ENCODE measurements around the gene NEK8. TPM values are rescaled to one million over a fixed set of nuclear protein-coding genes. Genes with fewer than 3 reads are reported as not detected.

The NEK8 gene
- total RNA-seq, 4 donors from 2014 or later, result 2.1 to 9.5 (median 4.4) TPM

- DNase-seq (ENCODE audit: low spot score in 2 of 2), result no peak
- 97 to 98% methylated on average over 4 of the region's 4 CpGs for WGBS, 2 donors
- no peak overlapping the region for H3K4me3 ChIP-seq (ENCODE audit: low read depth, poor library complexity, severe bottlenecking)
- intact Hi-C loops (cut with DNase I; ENCODE audit: low total_unique reads), result no loop called here
- TF ChIP-seq CTCF (IDR thresholded peaks at IDR 0.05) (no peak), POLR2A (IDR thresholded peaks at IDR 0.05) (no peak)
Observed at GRCh38 chr17:28688481-28688880, 40.1 kb upstream of the NEK8 start.

GRCh38 chr17:28689011-28689410 is 39.6 kb upstream of the NEK8 start:
- intact Hi-C loops (cut with DNase I; ENCODE audit: low total_unique reads), result no loop called here
- 96 to 98% methylated on average over 3 of the region's 3 CpGs for WGBS, 2 donors
- DNase-seq (ENCODE audit: low spot score in 2 of 2), result no peak

GRCh38 chr17:28693869-28694268 is 34.7 kb upstream of the NEK8 start:
- 53 to 93% methylated on average over 1 of the region's 1 CpG for whole genome bisulfite sequencing, 2 donors
- TF ChIP-seq CTCF (IDR thresholded peaks at IDR 0.05) (no peak), POLR2A (IDR thresholded peaks at IDR 0.05) (no peak)
- intact Hi-C loops (cut with DNase I; ENCODE audit: low total_unique reads), result no loop called here
- DNase-seq (ENCODE audit: low spot score in 2 of 2), result no peak
- no peak overlapping the region for H3K4me3 ChIP-seq (ENCODE audit: low read depth, poor library complexity, severe bottlenecking)

More at GRCh38 chr17:28689011-28689410, 39.6 kb upstream of the NEK8 start:
- TF ChIP-seq CTCF (IDR thresholded peaks at IDR 0.05), result no peak
- TF ChIP-seq POLR2A (IDR thresholded peaks at IDR 0.05), result no peak
- H3K4me3 ChIP-seq (ENCODE audit: low read depth, poor library complexity, severe bottlenecking), result no peak overlapping the region

GRCh38 chr17:28698253-28698941 is 30.2 kb upstream of the NEK8 start:
- no peak for DNase-seq (ENCODE audit: low spot score in 2 of 2)
- TF ChIP-seq POLR2A (IDR thresholded peaks at IDR 0.05), result no peak
- TF ChIP-seq CTCF (IDR thresholded peaks at IDR 0.05), result no peak
- intact Hi-C loops (cut with DNase I; ENCODE audit: low total_unique reads), result no loop called here
- no peak overlapping the region for H3K4me3 ChIP-seq (ENCODE audit: low read depth, poor library complexity, severe bottlenecking)
- 94 to 95% methylated on average over 6 of the region's 6 CpGs for WGBS, 2 donors

GRCh38 chr17:28700278-28700677 is 28.3 kb upstream of the NEK8 start:
- TF ChIP-seq CTCF (IDR thresholded peaks at IDR 0.05), result no peak
- DNase-seq (ENCODE audit: low spot score in 2 of 2), result no peak
- H3K4me3 ChIP-seq (ENCODE audit: low read depth, poor library complexity, severe bottlenecking), result no peak overlapping the region
- 84% methylated on average over 8 of the region's 8 CpGs for WGBS, 2 donors
- intact Hi-C loops (cut with DNase I; ENCODE audit: low total_unique reads), result no loop called here

Data from lower leg skin (tissue), 4 donors.